ENCODE data around the gene EGFLAM.

GRCh38 chr5:38339446-38339845 lies 81.1 kb downstream of the EGFLAM start:
- TF ChIP-seq CTCF (IDR thresholded peaks at IDR 0.05) (no peak), POLR2A (IDR thresholded peaks at IDR 0.05) (no peak), EP300 (IDR thresholded peaks at IDR 0.05) (no peak)
